Endothelial cell (in vitro differentiated cells): Measurements from ENCODE around the gene THAP10. TPM values are rescaled to one million over a fixed set of nuclear protein-coding genes. Genes with fewer than 3 reads are reported as not detected.

Experiments used
- DNase-seq: peaks from one replicate; pipeline ENCODE4 v3.0.0; 2021; ENCODE audit warnings: low spot score
- H3K27ac Mint-ChIP-seq: one replicate; pipeline ENCODE4 v1.8.0; 2021; ENCODE audit warnings: mixed read lengths, inconsistent platforms; ENCODE audit not compliant: unreplicated experiment
- H3K27me3 Mint-ChIP-seq: one replicate; pipeline ENCODE4 v1.8.0; 2021; ENCODE audit warnings: mild to moderate bottlenecking, moderate library complexity, mixed read lengths, inconsistent platforms; ENCODE audit not compliant: unreplicated experiment
- H3K36me3 Mint-ChIP-seq: one replicate; pipeline ENCODE4 v1.8.0; 2021; ENCODE audit warnings: mild to moderate bottlenecking, low read depth, mixed read lengths, inconsistent platforms; ENCODE audit not compliant: unreplicated experiment
- H3K4me1 Mint-ChIP-seq: one replicate; pipeline ENCODE4 v1.8.0; 2021; ENCODE audit warnings: mild to moderate bottlenecking, mixed read lengths, inconsistent platforms; ENCODE audit not compliant: unreplicated experiment
- H3K4me3 Mint-ChIP-seq: one replicate; pipeline ENCODE4 v1.8.0; 2021; ENCODE audit warnings: mild to moderate bottlenecking, mixed read lengths, inconsistent platforms; ENCODE audit not compliant: unreplicated experiment
- H3K9me3 Mint-ChIP-seq: one replicate; pipeline ENCODE4 v1.8.0; 2021; ENCODE audit warnings: mixed read lengths, inconsistent platforms; ENCODE audit not compliant: unreplicated experiment
- total RNA-seq: library from RNA; stranded (reverse); fragmentation: NEBNext Ultra II Directional; extraction: Animal tissue kit (Norgen Biotek cat#: 25700); gene quantifications from one replicate; pipeline ENCODE4 v1.2.1, GENCODE V29; 2021; ENCODE audit not compliant: unreplicated experiment
- TF ChIP-seq, protein P1 (sequence below): fragments of 200-600 bp; sonication (generic); IDR thresholded peaks from one replicate; pipeline ENCODE4 v1.5.0; 2021; ENCODE audit warnings: antibody characterized with exemption; ENCODE audit not compliant: unreplicated experiment

Gene THAP10
- total RNA-seq, 1 donor from 2014 or later = 1.9 TPM

- no peak for DNase-seq
- no peak overlapping the region for H3K27ac Mint-ChIP-seq
- no peaks in the 10 kb centered on the region for H3K27me3 Mint-ChIP-seq
- no peaks in the 10 kb centered on the region for H3K36me3 Mint-ChIP-seq
- no peak overlapping the region for H3K4me3 Mint-ChIP-seq
- no peaks in the 10 kb centered on the region for H3K9me3 Mint-ChIP-seq
- H3K4me1 Mint-ChIP-seq = no peaks in the 10 kb centered on the region
- TF ChIP-seq, protein P1, sequence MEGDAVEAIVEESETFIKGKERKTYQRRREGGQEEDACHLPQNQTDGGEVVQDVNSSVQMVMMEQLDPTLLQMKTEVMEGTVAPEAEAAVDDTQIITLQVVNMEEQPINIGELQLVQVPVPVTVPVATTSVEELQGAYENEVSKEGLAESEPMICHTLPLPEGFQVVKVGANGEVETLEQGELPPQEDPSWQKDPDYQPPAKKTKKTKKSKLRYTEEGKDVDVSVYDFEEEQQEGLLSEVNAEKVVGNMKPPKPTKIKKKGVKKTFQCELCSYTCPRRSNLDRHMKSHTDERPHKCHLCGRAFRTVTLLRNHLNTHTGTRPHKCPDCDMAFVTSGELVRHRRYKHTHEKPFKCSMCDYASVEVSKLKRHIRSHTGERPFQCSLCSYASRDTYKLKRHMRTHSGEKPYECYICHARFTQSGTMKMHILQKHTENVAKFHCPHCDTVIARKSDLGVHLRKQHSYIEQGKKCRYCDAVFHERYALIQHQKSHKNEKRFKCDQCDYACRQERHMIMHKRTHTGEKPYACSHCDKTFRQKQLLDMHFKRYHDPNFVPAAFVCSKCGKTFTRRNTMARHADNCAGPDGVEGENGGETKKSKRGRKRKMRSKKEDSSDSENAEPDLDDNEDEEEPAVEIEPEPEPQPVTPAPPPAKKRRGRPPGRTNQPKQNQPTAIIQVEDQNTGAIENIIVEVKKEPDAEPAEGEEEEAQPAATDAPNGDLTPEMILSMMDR = no peak
These were observed 25.7 kb upstream of the THAP10 start for GRCh38 chr15:70917955-70918354.

DNA sequence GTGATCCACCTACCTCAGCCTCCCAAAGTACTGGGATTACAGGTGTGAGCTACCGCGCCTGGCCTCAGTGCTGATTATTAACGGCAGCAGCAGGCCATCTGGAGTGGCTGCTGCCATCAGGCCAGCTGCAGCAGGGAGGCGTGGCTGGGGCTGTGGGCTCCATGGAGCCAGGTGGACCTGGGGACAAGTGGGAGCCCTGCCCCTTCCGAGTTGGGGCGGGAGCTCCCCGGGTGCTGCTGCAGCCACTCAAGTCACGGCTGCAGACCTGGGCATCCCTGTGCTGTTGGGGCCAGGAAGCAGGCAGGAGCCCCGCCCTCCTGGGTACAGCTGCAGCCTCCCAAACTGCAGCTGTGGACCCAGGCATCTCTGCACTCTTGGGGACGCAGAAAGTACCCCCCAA, 24.3 kb upstream of the THAP10 start:
- Mint-ChIP-seq H3K4me3 (no peak overlapping the region), H3K9me3 (no peaks in the 10 kb centered on the region), H3K4me1 (no peaks in the 10 kb centered on the region), H3K27me3 (no peaks in the 10 kb centered on the region), H3K27ac (no peak overlapping the region), H3K36me3 (no peaks in the 10 kb centered on the region)
- TF ChIP-seq, protein P1 = no peak
- DNase-seq = no peak

- Mint-ChIP-seq H3K9me3 (no peaks in the 10 kb centered on the region), H3K36me3 (peaks cover 6% of the 10 kb centered on the region), H3K27me3 (no peaks in the 10 kb centered on the region), H3K4me3 (no peak overlapping the region), H3K4me1 (no peaks in the 10 kb centered on the region), H3K27ac (no peak overlapping the region)
- DNase-seq = no peak
- TF ChIP-seq, protein P1 = no peak
These were observed 20.0 kb upstream of the THAP10 start for GRCh38 chr15:70912187-70912586.

- H3K9me3 Mint-ChIP-seq = no peaks in the 10 kb centered on the region
- TF ChIP-seq, protein P1 = no peak
- no peaks in the 10 kb centered on the region for H3K27me3 Mint-ChIP-seq
- H3K4me1 Mint-ChIP-seq = no peaks in the 10 kb centered on the region
- peaks cover 6% of the 10 kb centered on the region for H3K36me3 Mint-ChIP-seq
- no peak for DNase-seq
- H3K4me3 Mint-ChIP-seq = no peak overlapping the region
- no peak overlapping the region for H3K27ac Mint-ChIP-seq
These were observed 18.7 kb upstream of the THAP10 start for GRCh38 chr15:70910958-70911357.

GRCh38 chr15:70907784-70908471, 15.7 kb upstream of the THAP10 start:
- Mint-ChIP-seq H3K27me3 (no peaks in the 10 kb centered on the region), H3K36me3 (peaks cover 6% of the 10 kb centered on the region), H3K4me1 (no peaks in the 10 kb centered on the region), H3K27ac (no peak overlapping the region), H3K9me3 (no peaks in the 10 kb centered on the region), H3K4me3 (peak overlapping the region; percentile 56)
- DNase-seq = no peak
- TF ChIP-seq, protein P1 = peak; percentile 65
